Measurements from ENCODE around the gene SLC27A5. TPM values are rescaled to one million over a fixed set of nuclear protein-coding genes. Genes with fewer than 3 reads are reported as not detected.

Gene SLC27A5
- total and polyA plus RNA-seq, 2 of the 13 experiments (the other 11 are each of a cell fraction or from before 2014, with no cell fraction given): 30.3 to 40.2 TPM

- TF ChIP-seq, protein P1, sequence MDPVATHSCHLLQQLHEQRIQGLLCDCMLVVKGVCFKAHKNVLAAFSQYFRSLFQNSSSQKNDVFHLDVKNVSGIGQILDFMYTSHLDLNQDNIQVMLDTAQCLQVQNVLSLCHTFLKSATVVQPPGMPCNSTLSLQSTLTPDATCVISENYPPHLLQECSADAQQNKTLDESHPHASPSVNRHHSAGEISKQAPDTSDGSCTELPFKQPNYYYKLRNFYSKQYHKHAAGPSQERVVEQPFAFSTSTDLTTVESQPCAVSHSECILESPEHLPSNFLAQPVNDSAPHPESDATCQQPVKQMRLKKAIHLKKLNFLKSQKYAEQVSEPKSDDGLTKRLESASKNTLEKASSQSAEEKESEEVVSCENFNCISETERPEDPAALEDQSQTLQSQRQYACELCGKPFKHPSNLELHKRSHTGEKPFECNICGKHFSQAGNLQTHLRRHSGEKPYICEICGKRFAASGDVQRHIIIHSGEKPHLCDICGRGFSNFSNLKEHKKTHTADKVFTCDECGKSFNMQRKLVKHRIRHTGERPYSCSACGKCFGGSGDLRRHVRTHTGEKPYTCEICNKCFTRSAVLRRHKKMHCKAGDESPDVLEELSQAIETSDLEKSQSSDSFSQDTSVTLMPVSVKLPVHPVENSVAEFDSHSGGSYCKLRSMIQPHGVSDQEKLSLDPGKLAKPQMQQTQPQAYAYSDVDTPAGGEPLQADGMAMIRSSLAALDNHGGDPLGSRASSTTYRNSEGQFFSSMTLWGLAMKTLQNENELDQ (CRISPR knock-in tag; IDR thresholded peaks at IDR 0.05; ENCODE audit: borderline replicate concordance): no peak
- TF ChIP-seq MEIS2 (CRISPR knock-in tag; IDR thresholded peaks at IDR 0.05): peak; percentile 22; the same call in 1 of the 2 replicates
- 0 out of 2 replicates have a peak, but pooled peaks have one; percentile 27 for TF ChIP-seq EEA1 (CRISPR knock-in tag; IDR thresholded peaks at IDR 0.05; ENCODE audit: borderline replicate concordance)
- no peak for TF ChIP-seq FIP1L1 (IDR thresholded peaks at IDR 0.05; ENCODE audit: borderline replicate concordance, insufficient read depth, low read depth, low read length)
- TF ChIP-seq SP4 (CRISPR knock-in tag; IDR thresholded peaks at IDR 0.05): 0 out of 2 replicates have a peak, but pooled peaks have one; percentile 13
- TF ChIP-seq CENPBD1 (CRISPR knock-in tag; IDR thresholded peaks at IDR 0.05; ENCODE audit: borderline replicate concordance, low read depth): no peak
- no peak; the same call in 1 of the 2 replicates for TF ChIP-seq AHR (CRISPR knock-in tag; IDR thresholded peaks at IDR 0.05)
- 0 out of 2 replicates have a peak, but pooled peaks have one; percentile 8 for TF ChIP-seq SP5 (CRISPR knock-in tag; IDR thresholded peaks at IDR 0.05; ENCODE audit: borderline replicate concordance, low read depth)
- no peak for TF ChIP-seq ZNF317 (CRISPR knock-in tag; IDR thresholded peaks at IDR 0.05)
- TF ChIP-seq, protein P2, sequence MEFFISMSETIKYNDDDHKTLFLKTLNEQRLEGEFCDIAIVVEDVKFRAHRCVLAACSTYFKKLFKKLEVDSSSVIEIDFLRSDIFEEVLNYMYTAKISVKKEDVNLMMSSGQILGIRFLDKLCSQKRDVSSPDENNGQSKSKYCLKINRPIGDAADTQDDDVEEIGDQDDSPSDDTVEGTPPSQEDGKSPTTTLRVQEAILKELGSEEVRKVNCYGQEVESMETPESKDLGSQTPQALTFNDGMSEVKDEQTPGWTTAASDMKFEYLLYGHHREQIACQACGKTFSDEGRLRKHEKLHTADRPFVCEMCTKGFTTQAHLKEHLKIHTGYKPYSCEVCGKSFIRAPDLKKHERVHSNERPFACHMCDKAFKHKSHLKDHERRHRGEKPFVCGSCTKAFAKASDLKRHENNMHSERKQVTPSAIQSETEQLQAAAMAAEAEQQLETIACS (CRISPR knock-in tag; IDR thresholded peaks at IDR 0.05): no peak
- TF ChIP-seq, protein P3, sequence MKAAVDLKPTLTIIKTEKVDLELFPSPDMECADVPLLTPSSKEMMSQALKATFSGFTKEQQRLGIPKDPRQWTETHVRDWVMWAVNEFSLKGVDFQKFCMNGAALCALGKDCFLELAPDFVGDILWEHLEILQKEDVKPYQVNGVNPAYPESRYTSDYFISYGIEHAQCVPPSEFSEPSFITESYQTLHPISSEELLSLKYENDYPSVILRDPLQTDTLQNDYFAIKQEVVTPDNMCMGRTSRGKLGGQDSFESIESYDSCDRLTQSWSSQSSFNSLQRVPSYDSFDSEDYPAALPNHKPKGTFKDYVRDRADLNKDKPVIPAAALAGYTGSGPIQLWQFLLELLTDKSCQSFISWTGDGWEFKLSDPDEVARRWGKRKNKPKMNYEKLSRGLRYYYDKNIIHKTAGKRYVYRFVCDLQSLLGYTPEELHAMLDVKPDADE (CRISPR knock-in tag; IDR thresholded peaks at IDR 0.05): no peak
- TF ChIP-seq PBX2 (CRISPR knock-in tag; IDR thresholded peaks at IDR 0.05): no peak
- TF ChIP-seq DR1 (CRISPR knock-in tag; IDR thresholded peaks at IDR 0.05): no peak
- 0 out of 2 replicates have a peak, but pooled peaks have one; percentile 18 for TF ChIP-seq SMAD1 (CRISPR knock-in tag; IDR thresholded peaks at IDR 0.05; ENCODE audit: borderline replicate concordance, low read depth)
- no peak; the same call in 1 of the 2 replicates for TF ChIP-seq ZNF572 (CRISPR knock-in tag; IDR thresholded peaks at IDR 0.05)
- TF ChIP-seq TGIF2 (CRISPR knock-in tag; IDR thresholded peaks at IDR 0.05): no peak
- TF ChIP-seq, protein P4, sequence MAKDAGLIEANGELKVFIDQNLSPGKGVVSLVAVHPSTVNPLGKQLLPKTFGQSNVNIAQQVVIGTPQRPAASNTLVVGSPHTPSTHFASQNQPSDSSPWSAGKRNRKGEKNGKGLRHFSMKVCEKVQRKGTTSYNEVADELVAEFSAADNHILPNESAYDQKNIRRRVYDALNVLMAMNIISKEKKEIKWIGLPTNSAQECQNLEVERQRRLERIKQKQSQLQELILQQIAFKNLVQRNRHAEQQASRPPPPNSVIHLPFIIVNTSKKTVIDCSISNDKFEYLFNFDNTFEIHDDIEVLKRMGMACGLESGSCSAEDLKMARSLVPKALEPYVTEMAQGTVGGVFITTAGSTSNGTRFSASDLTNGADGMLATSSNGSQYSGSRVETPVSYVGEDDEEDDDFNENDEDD (CRISPR knock-in tag; IDR thresholded peaks at IDR 0.05; ENCODE audit: borderline replicate concordance): peak; percentile 52; the same call in 1 of the 2 replicates
- peak; percentile 50; the same call in 1 of the 2 replicates for TF ChIP-seq ZNF75D (CRISPR knock-in tag; IDR thresholded peaks at IDR 0.05; ENCODE audit: borderline replicate concordance)
- TF ChIP-seq CC2D1A (CRISPR knock-in tag; IDR thresholded peaks at IDR 0.05): 0 out of 2 replicates have a peak, but pooled peaks have one; percentile 4
- TF ChIP-seq EHMT2 (IDR thresholded peaks at IDR 0.05; ENCODE audit: borderline replicate concordance, low read depth, low read length): no peak
- TF ChIP-seq ZNF224 (CRISPR knock-in tag; IDR thresholded peaks at IDR 0.05): no peak
Measured at GRCh38 chr19:58519087-58519354, 7.2 kb upstream of the SLC27A5 start (continued).

Measured in HepG2 (cell line).